HepG2 (cell line): ENCODE results near the gene PBOV1. TPM values are rescaled to one million over a fixed set of nuclear protein-coding genes. Genes with fewer than 3 reads are reported as not detected.

ENCODE experiments used
- ARID5B ChIP-seq: IDR thresholded peaks from 2 replicates; pipeline ENCODE4 v1.4.0; 2020; ENCODE audit warnings: mild to moderate bottlenecking, missing genetic modification reagents
- ATF1 ChIP-seq: IDR thresholded peaks from 2 replicates; pipeline ENCODE4 v1.6.1; 2016; ENCODE audit warnings: mild to moderate bottlenecking, control low read depth
- FOSL2 ChIP-seq: sonication (generic); formaldehyde crosslinking; IDR thresholded peaks from 2 replicates; pipeline ENCODE4 v1.4.0; 2020; ENCODE audit warnings: missing genetic modification reagents
- HES4 ChIP-seq: sonication (generic); formaldehyde crosslinking; IDR thresholded peaks from 2 replicates; pipeline ENCODE4 v1.9.0; 2021; ENCODE audit warnings: mild to moderate bottlenecking, missing genetic modification reagents, borderline replicate concordance
- KLF12 ChIP-seq: sonication (generic); formaldehyde crosslinking; IDR thresholded peaks from 2 replicates; pipeline ENCODE4 v1.4.0; 2020; ENCODE audit warnings: missing genetic modification reagents, borderline replicate concordance
- LBX2 ChIP-seq: sonication (generic); formaldehyde crosslinking; IDR thresholded peaks from 2 replicates; pipeline ENCODE4 v1.5.0; 2020; ENCODE audit warnings: missing genetic modification reagents, mild to moderate bottlenecking, borderline replicate concordance
- MIER3 ChIP-seq: IDR thresholded peaks from 2 replicates; pipeline ENCODE4 v1.6.1; 2016; ENCODE audit warnings: missing compliant biosample characterization, borderline replicate concordance
- NCOA5 ChIP-seq: sonication (generic); formaldehyde crosslinking; IDR thresholded peaks from 2 replicates; pipeline ENCODE4 v1.4.0; 2020; ENCODE audit warnings: missing genetic modification reagents
- NFKB2 ChIP-seq: sonication (generic); formaldehyde crosslinking; IDR thresholded peaks from 2 replicates; pipeline ENCODE4 v1.4.0; 2020; ENCODE audit warnings: missing genetic modification reagents, borderline replicate concordance
- NR2F6 ChIP-seq, 2 experiments: IDR thresholded peaks; 2 replicates each; pipeline ENCODE4 v1.6.1; 2016; ENCODE audit warnings: antibody characterized with exemption in 1 of 2, mild to moderate bottlenecking in 1 of 2
- PLRG1 ChIP-seq: fragments of 450-650 bp; conservative IDR thresholded peaks from 2 replicates; pipeline ENCODE4 v1.6.1; 2016
- PPARG ChIP-seq: conservative IDR thresholded peaks from 2 replicates; pipeline ENCODE4 v1.6.1; 2016; ENCODE audit warnings: missing biosample characterization, missing genetic modification reagents
- RELA ChIP-seq: sonication (generic); formaldehyde crosslinking; IDR thresholded peaks from 2 replicates; pipeline ENCODE4 v1.4.0; 2020; ENCODE audit warnings: missing genetic modification reagents
- SRSF9 ChIP-seq: fragments of 200-400 bp; formaldehyde crosslinking; IDR thresholded peaks from 2 replicates; pipeline ENCODE4 v1.6.1; 2018; ENCODE audit warnings: borderline replicate concordance, mild to moderate bottlenecking, low read depth, low read length; ENCODE audit not compliant: insufficient read depth, poor library complexity, severe bottlenecking
- STAT6 ChIP-seq: sonication (generic); formaldehyde crosslinking; IDR thresholded peaks from 2 replicates; pipeline ENCODE4 v1.4.0; 2020; ENCODE audit warnings: missing genetic modification reagents, mild to moderate bottlenecking, borderline replicate concordance
- ZC3H13 ChIP-seq: sonication (generic); formaldehyde crosslinking; IDR thresholded peaks from 2 replicates; pipeline ENCODE4 v1.8.1; 2023; ENCODE audit warnings: mild to moderate bottlenecking, missing genetic modification reagents, moderate library complexity
- ZNF276 ChIP-seq: sonication (generic); formaldehyde crosslinking; IDR thresholded peaks from 2 replicates; pipeline ENCODE4 v1.4.0; 2020; ENCODE audit warnings: mild to moderate bottlenecking, low read depth, missing genetic modification reagents
- ZNF362 ChIP-seq: sonication (generic); formaldehyde crosslinking; IDR thresholded peaks from 2 replicates; pipeline ENCODE4 v1.4.0; 2020; ENCODE audit warnings: missing genetic modification reagents, mild to moderate bottlenecking, borderline replicate concordance
- ZNF510 ChIP-seq: sonication (generic); formaldehyde crosslinking; IDR thresholded peaks from 2 replicates; pipeline ENCODE4 v1.4.0; 2020; ENCODE audit warnings: low read depth, mild to moderate bottlenecking, missing genetic modification reagents
- ZNF670 ChIP-seq: sonication (generic); formaldehyde crosslinking; IDR thresholded peaks from 2 replicates; pipeline ENCODE4 v1.8.0; 2022; ENCODE audit warnings: mild to moderate bottlenecking, missing genetic modification reagents, borderline replicate concordance
- polyA plus RNA-seq, 8 experiments: library from polyadenylated mRNA; depleted of rRNA in 3 of 8; stranded (reverse) in 7 of 8; unstranded in 1 of 8; fragments of >200 nt; fragmentation: Illumina TruSeq in 4 of 8; extraction: Trizol in 4 of 8; gene quantifications; 2 replicates each; pipeline versions ENCODE4 v1.2.1 to v1.2.3, GENCODE V29; 2011 to 2016; ENCODE audit warnings: low read depth in 4 of 8, missing spikeins in 1 of 8, mixed read lengths in 1 of 8; ENCODE audit not compliant: insufficient read depth in 1 of 8
- total RNA-seq, 5 experiments: library from RNA; depleted of rRNA; stranded (reverse); fragments of >200 nt; fragmentation: Illumina TruSeq; extraction: Trizol; gene quantifications; 2 replicates each; pipeline ENCODE4 v1.2.3, GENCODE V29; 2016; ENCODE audit warnings: low read depth in 1 of 5

PBOV1 gene
- total and polyA plus RNA-seq, 2 of the 13 experiments (the other 11 are each of a cell fraction or from before 2014, with no cell fraction given), result not detected

GRCh38 chr6:138231381-138231886 lies 13.1 kb upstream of the PBOV1 start (continued):
- TF ChIP-seq STAT6 (0 out of 2 replicates have a peak, but pooled peaks have one; percentile 76), ZNF276 (no peak), NFKB2 (CRISPR knock-in tag) (no peak), PPARG (CRISPR knock-in tag) (0 out of 2 replicates have a peak, but pooled peaks have one; percentile 25), ARID5B (CRISPR knock-in tag) (peak; percentile 90), ZC3H13 (CRISPR knock-in tag) (no peak), PLRG1 (no peak), ZNF670 (CRISPR knock-in tag) (0 out of 2 replicates have a peak, but pooled peaks have one; percentile 2), MIER3 (CRISPR knock-in tag) (peak; percentile 54; the same call in 1 of the 2 replicates), ZNF362 (CRISPR knock-in tag) (no peak), ATF1 (CRISPR knock-in tag) (peak; percentile 53; the same call in 1 of the 2 replicates), LBX2 (CRISPR knock-in tag) (no peak), NR2F6 (IDR thresholded peaks at IDR 0.05) (0 out of 2 replicates have a peak, but pooled peaks have one; percentile 34), NR2F6 (CRISPR knock-in tag; IDR thresholded peaks at IDR 0.05) (peak; percentile 19; the same call in 1 of the 2 replicates), RELA (CRISPR knock-in tag) (no peak), SRSF9 (no peak), ZNF510 (CRISPR knock-in tag) (no peak), KLF12 (CRISPR knock-in tag) (no peak), FOSL2 (peak; percentile 46; the same call in 1 of the 2 replicates), HES4 (CRISPR knock-in tag) (no peak), NCOA5 (CRISPR knock-in tag) (no peak)
